Measurements from ENCODE around the gene EREG. TPM values are rescaled to one million over a fixed set of nuclear protein-coding genes. Genes with fewer than 3 reads are reported as not detected.

The EREG gene
- total RNA-seq, 4 donors from 2014 or later: 0.07 TPM; not detected in 3

DNA sequence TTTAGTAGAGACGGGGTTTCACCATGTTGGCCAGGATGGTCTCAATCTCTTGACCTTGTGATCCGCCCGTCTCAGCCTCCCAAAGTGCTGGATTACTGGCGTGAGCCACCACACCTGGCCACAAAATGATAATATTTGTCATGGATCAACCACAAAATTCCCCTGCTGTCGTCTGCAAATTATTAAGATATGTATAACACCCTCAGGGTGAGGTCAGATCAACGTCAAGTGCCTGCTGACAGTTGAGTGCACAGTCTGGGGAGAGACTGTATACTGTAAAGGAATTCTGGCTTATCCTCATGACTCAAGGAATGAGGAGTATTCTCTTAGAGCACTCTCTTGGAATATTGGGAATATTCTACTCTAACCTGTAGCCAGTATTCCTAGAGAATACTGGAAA is 45.5 kb upstream of the EREG start:
- TF ChIP-seq, protein P1, sequence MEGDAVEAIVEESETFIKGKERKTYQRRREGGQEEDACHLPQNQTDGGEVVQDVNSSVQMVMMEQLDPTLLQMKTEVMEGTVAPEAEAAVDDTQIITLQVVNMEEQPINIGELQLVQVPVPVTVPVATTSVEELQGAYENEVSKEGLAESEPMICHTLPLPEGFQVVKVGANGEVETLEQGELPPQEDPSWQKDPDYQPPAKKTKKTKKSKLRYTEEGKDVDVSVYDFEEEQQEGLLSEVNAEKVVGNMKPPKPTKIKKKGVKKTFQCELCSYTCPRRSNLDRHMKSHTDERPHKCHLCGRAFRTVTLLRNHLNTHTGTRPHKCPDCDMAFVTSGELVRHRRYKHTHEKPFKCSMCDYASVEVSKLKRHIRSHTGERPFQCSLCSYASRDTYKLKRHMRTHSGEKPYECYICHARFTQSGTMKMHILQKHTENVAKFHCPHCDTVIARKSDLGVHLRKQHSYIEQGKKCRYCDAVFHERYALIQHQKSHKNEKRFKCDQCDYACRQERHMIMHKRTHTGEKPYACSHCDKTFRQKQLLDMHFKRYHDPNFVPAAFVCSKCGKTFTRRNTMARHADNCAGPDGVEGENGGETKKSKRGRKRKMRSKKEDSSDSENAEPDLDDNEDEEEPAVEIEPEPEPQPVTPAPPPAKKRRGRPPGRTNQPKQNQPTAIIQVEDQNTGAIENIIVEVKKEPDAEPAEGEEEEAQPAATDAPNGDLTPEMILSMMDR (IDR thresholded peaks at IDR 0.05): no peak
- no peak for TF ChIP-seq POLR2A (IDR thresholded peaks at IDR 0.05)
- Histone ChIP-seq H3K27ac (no peak overlapping the region), H3K36me3 (no peaks in the 10 kb centered on the region), H3K4me3 (no peak overlapping the region), H3K9me3 (no peaks in the 10 kb centered on the region), H3K4me1 (no peaks in the 10 kb centered on the region), H3K27me3 (no peaks in the 10 kb centered on the region)
- intact Hi-C loops (cut with DNase I; ENCODE audit: low total_unique reads): no loop called here
- DNase-seq: no peak

DNA sequence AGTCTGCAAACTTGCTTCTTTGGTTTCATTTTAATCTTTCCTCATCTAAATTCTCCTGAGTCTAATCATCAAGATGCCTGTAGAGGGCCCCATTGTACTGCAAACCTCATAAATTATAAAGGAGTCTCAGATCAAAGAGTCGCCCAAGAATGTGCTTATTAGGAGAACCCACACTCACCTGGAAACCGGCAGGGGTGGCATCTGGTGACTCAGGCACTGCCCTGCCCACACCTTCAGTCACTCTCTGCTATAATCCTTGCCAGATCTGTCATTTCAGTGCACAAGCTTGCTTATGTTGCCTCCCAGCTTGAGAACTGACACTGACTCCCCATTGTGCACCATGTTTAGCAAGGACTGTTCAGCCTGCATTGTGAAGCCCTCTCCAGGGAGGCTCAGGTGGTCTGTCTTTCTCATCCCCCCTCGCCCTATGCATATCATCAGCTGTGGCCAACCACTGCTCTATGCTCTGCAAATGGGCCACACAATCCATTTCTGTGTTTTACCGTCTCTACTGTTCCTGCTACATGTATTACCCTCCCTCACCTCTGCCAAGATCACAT is 44.3 kb upstream of the EREG start:
- no peaks in the 10 kb centered on the region for H3K27me3 ChIP-seq
- H3K4me3 ChIP-seq: no peak overlapping the region
- no peak for DNase-seq
- H3K9me3 ChIP-seq: no peaks in the 10 kb centered on the region
- no peak overlapping the region for H3K27ac ChIP-seq
- H3K36me3 ChIP-seq: no peaks in the 10 kb centered on the region
- no peaks in the 10 kb centered on the region for H3K4me1 ChIP-seq
- TF ChIP-seq, protein P1 (IDR thresholded peaks at IDR 0.05): no peak
- no peak for TF ChIP-seq POLR2A (IDR thresholded peaks at IDR 0.05)
- intact Hi-C loops (cut with DNase I; ENCODE audit: low total_unique reads): no loop called here

DNA sequence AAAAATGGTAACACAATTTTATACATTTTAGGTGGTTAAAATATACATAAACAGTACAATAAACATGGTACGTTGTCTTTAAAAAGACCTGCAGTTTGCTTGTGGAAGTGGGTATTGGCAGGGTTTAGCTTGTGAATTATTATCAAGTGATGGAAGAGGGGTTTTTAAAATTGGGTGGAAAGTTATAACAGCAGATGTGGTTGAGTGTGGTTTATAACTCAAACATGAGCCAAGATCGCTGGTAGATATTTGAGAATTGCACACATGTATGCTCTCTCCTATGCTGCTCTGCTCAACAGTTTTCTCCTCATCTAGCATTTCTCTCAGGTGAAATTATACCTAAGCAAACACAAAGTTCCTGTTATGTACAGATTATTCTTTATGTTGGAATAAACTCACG is 42.6 kb upstream of the EREG start:
- H3K27me3 ChIP-seq: peaks cover 0 to 5% of the 10 kb centered on the region in 2 donors
- no peak for DNase-seq
- H3K4me1 ChIP-seq: no peaks in the 10 kb centered on the region
- intact Hi-C loops (cut with DNase I; ENCODE audit: low total_unique reads): no loop called here
- H3K4me3 ChIP-seq: no peak overlapping the region
- no peak overlapping the region for H3K27ac ChIP-seq
- no peaks in the 10 kb centered on the region for H3K9me3 ChIP-seq
- TF ChIP-seq, protein P1 (IDR thresholded peaks at IDR 0.05): no peak
- no peak for TF ChIP-seq POLR2A (IDR thresholded peaks at IDR 0.05)
- no peaks in the 10 kb centered on the region for H3K36me3 ChIP-seq

DNA sequence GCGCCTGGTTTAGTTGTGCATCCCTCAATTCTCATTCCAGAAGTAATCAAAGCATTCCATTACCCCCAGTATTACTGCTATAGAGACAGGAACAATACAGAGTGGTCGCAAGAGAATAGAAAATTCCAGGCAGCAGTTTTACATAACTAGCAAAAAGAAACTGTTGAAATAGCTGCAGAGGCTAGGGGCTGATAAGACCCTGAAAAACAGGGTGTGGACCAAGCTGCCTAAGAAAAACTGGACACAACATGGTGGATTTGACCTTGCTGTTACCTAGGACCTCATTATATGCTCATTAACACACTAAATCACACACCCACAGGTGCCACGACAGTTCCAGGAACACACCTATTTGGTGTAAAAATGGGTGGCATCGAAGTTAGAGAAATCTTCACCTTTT is 41.3 kb upstream of the EREG start:
- no peak for TF ChIP-seq POLR2A (IDR thresholded peaks at IDR 0.05)
- TF ChIP-seq, protein P1 (IDR thresholded peaks at IDR 0.05): no peak
- peaks cover 0 to 5% of the 10 kb centered on the region in 2 donors for H3K27me3 ChIP-seq
- H3K4me3 ChIP-seq: no peak overlapping the region
- H3K36me3 ChIP-seq: no peaks in the 10 kb centered on the region
- no peak overlapping the region for H3K27ac ChIP-seq
- intact Hi-C loops (cut with DNase I; ENCODE audit: low total_unique reads): no loop called here
- DNase-seq: no peak
- no peaks in the 10 kb centered on the region for H3K4me1 ChIP-seq
- no peaks in the 10 kb centered on the region for H3K9me3 ChIP-seq

DNA sequence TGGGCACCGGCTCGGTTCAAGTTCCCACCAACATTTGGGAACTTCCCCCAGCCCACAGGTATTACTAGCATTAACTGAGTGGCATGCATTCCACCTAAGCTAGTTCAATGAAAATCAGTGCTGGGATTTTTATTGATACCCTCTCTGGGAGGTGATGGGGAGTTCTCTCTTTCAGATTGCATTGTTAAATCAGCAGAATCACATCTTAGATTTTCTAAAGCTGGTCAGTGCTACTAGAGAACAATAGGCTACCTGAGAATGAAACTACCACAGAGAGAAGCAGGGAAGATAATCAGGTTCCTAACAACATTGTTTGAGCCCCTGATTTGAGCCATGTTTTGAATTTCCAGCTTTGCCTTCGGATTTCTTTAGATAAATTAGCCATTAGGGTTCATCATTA is 40.7 kb upstream of the EREG start:
- Histone ChIP-seq H3K36me3 (no peaks in the 10 kb centered on the region), H3K4me3 (no peak overlapping the region), H3K9me3 (no peaks in the 10 kb centered on the region), H3K4me1 (no peaks in the 10 kb centered on the region), H3K27me3 (peaks cover 0 to 5% of the 10 kb centered on the region in 2 donors), H3K27ac (no peak overlapping the region)
- TF ChIP-seq, protein P1 (IDR thresholded peaks at IDR 0.05): no peak
- no peak for TF ChIP-seq POLR2A (IDR thresholded peaks at IDR 0.05)
- DNase-seq: no peak
- intact Hi-C loops (cut with DNase I; ENCODE audit: low total_unique reads): no loop called here

All from uterus (tissue), 4 donors.